GM10248 (cell line): ENCODE results near the gene GNB1.
"Not testable (repeated sequence)": the region's sequence is repeated elsewhere in the genome, so short reads cannot be mapped to it uniquely, and the experiment has no call there.

Experiments
- CTCF ChIA-PET: fragments of 300-600 bp; sonication (Branson Sonifier 250); formaldehyde crosslinking; extraction: SDS; loops from one replicate; lab custom pipeline; 2021; ENCODE audit warnings: antibody characterized with exemption; lab: Yijun Ruan, JAX
- POLR2A ChIA-PET: fragments of 350-650 bp; sonication (Branson Sonifier 250); formaldehyde crosslinking; extraction: SDS; loops from one replicate; lab custom pipeline; 2020; ENCODE audit warnings: antibody characterized with exemption; lab: Yijun Ruan, JAX
- DNase-seq: peaks from one replicate; pipeline ENCODE4 v3.0.0; 2012; ENCODE audit errors: extremely low spot score
- TF ChIP-seq, protein P1 (sequence below): IDR thresholded peaks from 2 replicates; pipeline ENCODE4 v1.5.1; 2012; ENCODE audit warnings: mild to moderate bottlenecking, low read depth; ENCODE audit errors: extremely low read depth, missing control alignments, control extremely low read depth

GNB1 gene

DNA sequence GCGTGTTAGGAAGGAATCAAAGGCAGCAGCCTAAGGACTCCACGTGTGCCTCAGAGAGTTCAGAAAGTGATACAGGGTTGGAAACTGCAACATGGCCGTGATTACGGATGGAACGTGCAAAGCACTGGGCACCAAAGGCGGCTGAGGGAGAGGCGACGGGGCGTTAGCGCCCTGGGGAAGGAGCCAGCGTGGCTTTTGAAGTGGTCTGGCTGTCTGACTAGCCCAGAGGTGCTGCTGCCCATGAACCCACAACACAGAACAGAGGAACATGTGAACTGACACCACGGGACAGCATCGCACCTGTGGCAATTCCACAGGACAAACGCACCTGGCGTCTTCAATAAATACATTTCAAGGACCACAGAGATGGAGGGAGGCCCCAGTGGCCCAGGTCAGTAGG lies 46.2 kb upstream of the GNB1 start:
- DNase-seq = no peak
- POLR2A ChIA-PET = no interaction called here
- CTCF ChIA-PET = no interaction called here
- TF ChIP-seq, protein P1, sequence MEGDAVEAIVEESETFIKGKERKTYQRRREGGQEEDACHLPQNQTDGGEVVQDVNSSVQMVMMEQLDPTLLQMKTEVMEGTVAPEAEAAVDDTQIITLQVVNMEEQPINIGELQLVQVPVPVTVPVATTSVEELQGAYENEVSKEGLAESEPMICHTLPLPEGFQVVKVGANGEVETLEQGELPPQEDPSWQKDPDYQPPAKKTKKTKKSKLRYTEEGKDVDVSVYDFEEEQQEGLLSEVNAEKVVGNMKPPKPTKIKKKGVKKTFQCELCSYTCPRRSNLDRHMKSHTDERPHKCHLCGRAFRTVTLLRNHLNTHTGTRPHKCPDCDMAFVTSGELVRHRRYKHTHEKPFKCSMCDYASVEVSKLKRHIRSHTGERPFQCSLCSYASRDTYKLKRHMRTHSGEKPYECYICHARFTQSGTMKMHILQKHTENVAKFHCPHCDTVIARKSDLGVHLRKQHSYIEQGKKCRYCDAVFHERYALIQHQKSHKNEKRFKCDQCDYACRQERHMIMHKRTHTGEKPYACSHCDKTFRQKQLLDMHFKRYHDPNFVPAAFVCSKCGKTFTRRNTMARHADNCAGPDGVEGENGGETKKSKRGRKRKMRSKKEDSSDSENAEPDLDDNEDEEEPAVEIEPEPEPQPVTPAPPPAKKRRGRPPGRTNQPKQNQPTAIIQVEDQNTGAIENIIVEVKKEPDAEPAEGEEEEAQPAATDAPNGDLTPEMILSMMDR = no peak

DNA sequence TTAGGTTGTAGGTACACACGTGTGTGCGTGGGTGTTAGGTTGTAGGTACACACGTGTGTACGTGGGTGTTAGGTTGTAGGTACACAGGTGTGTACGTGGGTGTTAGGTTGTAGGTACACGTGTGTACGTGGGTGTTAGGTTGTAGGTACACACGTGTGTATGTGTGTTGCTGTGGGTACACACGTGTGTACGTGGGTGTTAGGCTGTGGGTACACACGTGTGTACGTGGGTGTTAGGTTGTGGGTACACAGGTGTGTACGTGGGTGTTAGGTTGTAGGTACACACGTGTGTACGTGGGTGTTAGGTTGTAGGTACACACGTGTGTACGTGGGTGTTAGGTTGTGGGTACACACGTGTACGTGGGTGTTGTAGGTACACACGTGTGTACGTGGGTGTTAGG lies 44.0 kb upstream of the GNB1 start:
- CTCF ChIA-PET, DNase-seq, POLR2A ChIA-PET: not testable (repeated sequence)

DNA sequence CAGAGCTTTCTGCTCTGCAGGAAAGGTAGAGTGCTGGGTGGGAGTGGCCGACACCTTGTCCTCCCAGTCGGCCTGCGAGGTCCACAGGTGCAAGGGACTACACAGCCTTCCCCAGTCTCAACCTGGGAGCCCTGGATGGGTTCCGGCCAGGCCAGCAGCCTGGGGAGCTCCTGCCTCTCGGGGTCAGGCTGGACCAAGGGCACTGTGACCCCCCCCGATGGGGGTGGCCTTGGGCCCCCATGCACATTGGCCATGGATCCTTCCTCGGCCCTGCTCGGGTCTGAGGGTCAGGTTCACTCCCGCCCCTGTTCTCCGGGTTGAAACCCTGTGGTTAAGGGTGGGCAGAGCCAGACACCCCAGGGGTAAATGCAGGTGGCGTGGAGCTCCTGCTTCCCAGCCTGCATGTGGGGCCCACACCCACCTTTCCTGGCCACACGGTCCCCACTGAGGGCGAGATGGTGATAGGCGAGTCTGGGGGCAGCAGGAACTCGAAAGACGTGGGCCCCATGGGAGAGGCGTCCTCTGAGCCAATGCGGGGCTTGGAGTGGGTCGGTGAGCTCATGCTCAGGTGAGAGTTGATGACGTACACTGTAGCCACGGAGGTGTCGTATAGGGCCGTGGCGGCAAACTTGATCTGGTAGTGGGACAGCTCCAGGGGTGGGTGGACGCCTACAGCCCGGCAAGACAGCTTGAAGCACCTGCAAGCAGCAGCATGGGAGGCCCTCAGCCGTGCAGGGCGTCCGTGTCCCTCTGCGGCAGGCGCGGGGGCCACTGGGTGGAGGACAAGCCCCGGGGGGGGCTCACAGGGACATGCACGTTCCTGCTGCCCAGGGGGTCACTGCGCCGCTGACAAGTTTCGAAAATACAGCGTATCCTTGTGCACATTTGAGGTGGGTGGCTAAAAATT lies 39.0 kb upstream of the GNB1 start:
- TF ChIP-seq, protein P1 = no peak
- ChIA-PET POLR2A (no interaction called here), CTCF (interaction anchor here (1.1 to 1.6 kb wide), 2 partner anchors 11 to 15 kb away, joined by 4 to 5 read pairs; no protein-coding TSS in a partner anchor)
- DNase-seq = no peak

DNA sequence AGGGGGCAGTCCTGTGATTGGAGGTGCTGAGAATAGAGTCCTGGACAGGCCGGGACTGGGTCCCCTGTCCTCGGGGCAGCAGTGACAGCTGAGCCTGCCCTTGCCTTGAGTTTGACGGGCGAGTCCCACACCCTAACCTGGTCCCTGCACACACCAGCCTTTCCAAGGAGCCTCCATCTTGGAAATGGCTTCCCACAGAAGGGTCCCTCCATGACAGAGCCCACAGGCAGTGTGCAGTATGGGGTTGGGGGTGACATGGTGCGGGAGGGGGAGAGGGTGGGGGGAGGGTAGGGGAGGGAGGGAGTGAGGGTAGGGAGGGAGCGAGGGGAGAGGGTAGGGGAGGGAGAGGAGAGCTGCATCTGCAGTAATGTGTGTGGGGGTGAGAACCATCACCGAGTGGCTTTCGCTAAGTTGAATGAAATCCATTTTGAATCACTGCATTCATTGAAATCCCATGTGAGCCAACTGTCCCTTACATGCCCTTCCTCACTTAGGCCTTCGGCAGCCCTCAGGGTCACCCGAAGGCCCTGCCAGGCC lies 38.3 kb upstream of the GNB1 start:
- TF ChIP-seq, protein P1 = no peak
- DNase-seq = no peak
- ChIA-PET CTCF (interaction anchor here (1.1 kb wide), 1 partner anchor 15 kb away, joined by 4 read pairs; no protein-coding TSS in a partner anchor), POLR2A (no interaction called here)

DNA sequence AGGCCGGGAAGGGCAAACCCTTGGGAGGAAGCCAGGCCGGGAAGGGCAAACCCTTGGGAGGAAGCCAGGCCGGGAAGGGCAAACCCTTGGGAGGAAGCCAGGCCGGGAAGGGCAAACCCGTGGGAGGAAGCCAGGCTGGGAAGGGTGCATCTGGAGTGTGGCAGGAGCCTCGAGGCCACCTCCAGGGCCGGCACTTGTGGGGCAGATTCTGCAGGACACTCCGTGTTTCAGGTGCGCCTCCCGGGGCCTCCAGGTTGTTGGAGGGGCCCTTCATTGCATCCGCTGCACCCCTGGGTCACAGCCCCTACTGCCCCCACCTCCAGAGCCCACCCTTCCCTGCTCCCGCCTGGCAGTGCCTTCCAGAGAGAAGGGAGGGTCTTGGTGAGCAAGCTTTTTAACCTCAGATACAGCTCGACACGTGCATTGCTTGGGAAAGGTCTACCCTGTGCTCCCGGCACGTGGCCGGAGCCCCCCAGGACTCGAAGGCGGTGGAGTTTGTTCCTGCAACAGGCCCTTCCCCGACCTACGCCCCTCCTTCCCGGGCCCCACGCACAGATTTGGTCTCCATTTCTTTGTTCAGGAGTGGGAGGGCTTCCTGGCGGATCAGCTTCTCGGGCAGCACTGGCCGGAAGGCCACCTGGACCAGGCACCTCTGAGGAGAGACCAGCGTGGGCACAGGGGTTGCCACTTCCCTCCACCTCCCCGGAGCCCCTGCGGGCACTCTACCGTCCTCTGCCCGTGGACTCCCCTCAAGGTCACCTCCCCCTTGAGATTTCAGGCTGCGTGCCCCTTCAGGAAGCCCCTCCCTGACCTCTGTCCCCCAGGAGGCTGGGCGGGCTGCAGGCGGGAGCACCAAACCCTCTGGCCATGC lies 37.6 kb upstream of the GNB1 start:
- DNase-seq = no peak
- POLR2A ChIA-PET = no interaction called here
- CTCF ChIA-PET = no interaction called here
- TF ChIP-seq, protein P1 = no peak

DNA sequence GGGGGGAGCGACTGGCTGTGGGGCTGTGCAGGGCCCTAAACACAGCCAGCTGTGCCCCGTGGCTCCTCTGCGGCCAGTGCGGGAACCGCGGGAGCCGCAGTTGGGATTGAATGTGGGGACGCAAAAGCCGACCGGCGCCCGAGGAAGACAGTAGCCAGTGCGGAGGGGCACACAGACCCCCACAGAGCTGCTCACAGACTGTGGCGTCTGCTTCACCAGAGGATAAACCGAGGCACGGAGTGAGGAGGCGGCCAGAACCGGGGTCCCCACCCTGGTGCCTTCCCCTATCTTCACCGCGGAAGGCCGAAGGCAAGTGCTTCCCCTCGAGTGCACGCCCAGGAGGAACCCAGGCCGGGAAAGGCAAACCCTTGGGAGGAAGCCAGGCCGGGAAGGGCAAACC lies 36.9 kb upstream of the GNB1 start:
- CTCF ChIA-PET = no interaction called here
- POLR2A ChIA-PET = no interaction called here
- DNase-seq = no peak
- TF ChIP-seq, protein P1 = no peak
